HCT116 (cell line): ENCODE measurements around the gene GATM.

ENCODE experiments used
- CEBPB ChIP-seq: IDR thresholded peaks from 2 replicates; pipeline ENCODE4 v1.6.1; 2012; ENCODE audit warnings: low read depth
- CTCF ChIP-seq, 3 experiments: fragments of 200-600 bp in 1 of 3; sonication (generic) in 1 of 3; IDR thresholded peaks in 2 of 3; conservative IDR thresholded peaks in 1 of 3; 2 replicates each; pipeline ENCODE4 v1.5.1; 2012 to 2017; ENCODE audit warnings: low read depth in 2 of 3, low read length in 2 of 3, antibody characterized with exemption in 1 of 3, borderline replicate concordance in 1 of 3, control low read depth in 1 of 3, mild to moderate bottlenecking in 1 of 3, mixed read lengths in 1 of 3, mixed run types in 1 of 3, moderate library complexity in 1 of 3; ENCODE audit not compliant: insufficient read depth in 1 of 3
- EZH2phosphoT487 ChIP-seq: fragments of 200-600 bp; IDR thresholded peaks from 2 replicates; pipeline ENCODE4 v1.6.1; 2018; ENCODE audit warnings: antibody characterized with exemption, borderline replicate concordance
- POLR2AphosphoS5 ChIP-seq: IDR thresholded peaks from 2 replicates; pipeline ENCODE4 v1.6.1; 2011; ENCODE audit warnings: mild to moderate bottlenecking, low read depth, low read length, moderate library complexity
- RAD21 ChIP-seq: IDR thresholded peaks from 2 replicates; pipeline ENCODE4 v1.6.1; 2012; ENCODE audit warnings: low read depth, mild to moderate bottlenecking
- SIN3A ChIP-seq: IDR thresholded peaks from 2 replicates; pipeline ENCODE4 v1.6.1; 2012; ENCODE audit warnings: low read depth

- TF ChIP-seq CTCF (IDR thresholded peaks at IDR 0.05 in 2 of 3, conservative IDR thresholded peaks at IDR 0.05 in 1 of 3; ENCODE audit: borderline replicate concordance in 1 of 3, insufficient read depth in 1 of 3, low read depth in 2 of 3, low read length in 2 of 3) (no peak), SIN3A (no peak), RAD21 (no peak), CEBPB (no peak), EZH2phosphoT487 (no peak), POLR2AphosphoS5 (no peak)
Observed at GRCh38 chr15:45346381-45346780, 32.0 kb downstream of the GATM start.
